NCI-H1694 (cell line): Measurements from ENCODE around the gene FCHSD2.
"Not testable (repeated sequence)": the region's sequence is repeated elsewhere in the genome, so short reads cannot be mapped to it uniquely, and the experiment has no call there.

Source experiments
- DNase-seq: peaks from one replicate; lab custom pipeline; 2025; lab: John Stamatoyannopoulos, UW

The FCHSD2 gene

GRCh38 chr11:73058989-73059674 lies 83.0 kb downstream of the FCHSD2 start:
- no peak for DNase-seq

- DNase-seq: no peak
Observed at GRCh38 chr11:73055655-73056354, 86.3 kb downstream of the FCHSD2 start.

- DNase-seq: no peak
Observed at GRCh38 chr11:73055002-73055401, 87.1 kb downstream of the FCHSD2 start.

- DNase-seq: no peak
Observed at GRCh38 chr11:73053964-73054363, 88.2 kb downstream of the FCHSD2 start.

- no peak for DNase-seq
Observed at GRCh38 chr11:73048446-73048845, 93.7 kb downstream of the FCHSD2 start.

GRCh38 chr11:73047773-73048371 lies 94.2 kb downstream of the FCHSD2 start:
- no peak for DNase-seq

- DNase-seq: no peak
Observed at GRCh38 chr11:73040046-73040445, 102.1 kb downstream of the FCHSD2 start.

GRCh38 chr11:73034777-73035176 lies 107.3 kb downstream of the FCHSD2 start:
- no peak for DNase-seq

- no peak for DNase-seq
Observed at GRCh38 chr11:73034331-73034730, 107.8 kb downstream of the FCHSD2 start.

GRCh38 chr11:73030130-73030529 lies 112.0 kb downstream of the FCHSD2 start:
- no peak for DNase-seq

GRCh38 chr11:73029403-73029802 lies 112.7 kb downstream of the FCHSD2 start:
- DNase-seq: no peak

- DNase-seq: no peak
Observed at GRCh38 chr11:73028611-73029010, 113.5 kb downstream of the FCHSD2 start.

GRCh38 chr11:73027840-73028239 lies 114.3 kb downstream of the FCHSD2 start:
- DNase-seq: not testable (repeated sequence)

GRCh38 chr11:73024639-73025038 lies 117.5 kb downstream of the FCHSD2 start:
- DNase-seq: no peak

- no peak for DNase-seq
Observed at GRCh38 chr11:73019996-73020395, 122.1 kb downstream of the FCHSD2 start.

- no peak for DNase-seq
Observed at GRCh38 chr11:73019449-73019848, 122.7 kb downstream of the FCHSD2 start.

- no peak for DNase-seq
Observed at GRCh38 chr11:73018856-73019255, 123.3 kb downstream of the FCHSD2 start.

- DNase-seq: no peak
Observed at GRCh38 chr11:73017024-73017751, 124.9 kb downstream of the FCHSD2 start.

GRCh38 chr11:73013021-73013420 lies 129.1 kb downstream of the FCHSD2 start:
- no peak for DNase-seq

- no peak for DNase-seq
Observed at GRCh38 chr11:73012121-73012863, 129.8 kb downstream of the FCHSD2 start.

- no peak for DNase-seq
Observed at GRCh38 chr11:73011126-73011817, 130.8 kb downstream of the FCHSD2 start.
